ENCODE measurements around the gene ITGBL1. TPM values are rescaled to one million over a fixed set of nuclear protein-coding genes. Genes with fewer than 3 reads are reported as not detected.

The ITGBL1 gene
- total RNA-seq, 4 donors from 2014 or later: 5.0 to 21.5 (median 8.8) TPM

GRCh38 chr13:101454767-101455166 lies 2.3 kb downstream of the ITGBL1 start:
- no peak for TF ChIP-seq CTCF (IDR thresholded peaks at IDR 0.05)
- TF ChIP-seq POLR2A (IDR thresholded peaks at IDR 0.05): no peak
- H3K4me3 ChIP-seq (ENCODE audit: low read depth, poor library complexity, severe bottlenecking): no peak overlapping the region
- intact Hi-C loops (cut with DNase I; ENCODE audit: low total_unique reads): no loop called here
- WGBS, 2 donors: 43 to 50% methylated on average over 2 of the region's 2 CpGs
- no peak for DNase-seq (ENCODE audit: low spot score in 2 of 2)

GRCh38 chr13:101455863-101456262 lies 3.4 kb downstream of the ITGBL1 start:
- intact Hi-C loops (cut with DNase I; ENCODE audit: low total_unique reads): no loop called here
- H3K4me3 ChIP-seq (ENCODE audit: low read depth, poor library complexity, severe bottlenecking): no peak overlapping the region
- 16 to 30% methylated on average over 3 of the region's 3 CpGs for WGBS, 2 donors
- no peak for DNase-seq (ENCODE audit: low spot score in 2 of 2)
- TF ChIP-seq CTCF (IDR thresholded peaks at IDR 0.05) (no peak), POLR2A (IDR thresholded peaks at IDR 0.05) (no peak)

- DNase-seq (ENCODE audit: low spot score in 2 of 2): no peak
- TF ChIP-seq CTCF (IDR thresholded peaks at IDR 0.05) (no peak), POLR2A (IDR thresholded peaks at IDR 0.05) (no peak)
- intact Hi-C loops (cut with DNase I; ENCODE audit: low total_unique reads): no loop called here
- 63 to 83% methylated on average over 2 of the region's 2 CpGs for WGBS, 2 donors
- H3K4me3 ChIP-seq (ENCODE audit: low read depth, poor library complexity, severe bottlenecking): no peak overlapping the region
Observed at GRCh38 chr13:101457176-101457575, 4.7 kb downstream of the ITGBL1 start.

- WGBS, 2 donors: 59 to 62% methylated on average over 3 of the region's 3 CpGs
- H3K4me3 ChIP-seq (ENCODE audit: low read depth, poor library complexity, severe bottlenecking): no peak overlapping the region
- DNase-seq (ENCODE audit: low spot score in 2 of 2): no peak
- no peak for TF ChIP-seq POLR2A (IDR thresholded peaks at IDR 0.05)
- TF ChIP-seq CTCF (IDR thresholded peaks at IDR 0.05): no peak
- intact Hi-C loops (cut with DNase I; ENCODE audit: low total_unique reads): no loop called here
Observed at GRCh38 chr13:101465877-101466276, 13.4 kb downstream of the ITGBL1 start.

- DNase-seq (ENCODE audit: low spot score in 2 of 2): no peak
- no peak overlapping the region for H3K4me3 ChIP-seq (ENCODE audit: low read depth, poor library complexity, severe bottlenecking)
- 73 to 77% methylated on average over 4 of the region's 4 CpGs for WGBS, 2 donors
- intact Hi-C loops (cut with DNase I; ENCODE audit: low total_unique reads): no loop called here
- no peak for TF ChIP-seq CTCF (IDR thresholded peaks at IDR 0.05)
- no peak for TF ChIP-seq POLR2A (IDR thresholded peaks at IDR 0.05)
Observed at GRCh38 chr13:101467415-101467814, 14.9 kb downstream of the ITGBL1 start.

- intact Hi-C loops (cut with DNase I; ENCODE audit: low total_unique reads): no loop called here
- H3K4me3 ChIP-seq (ENCODE audit: low read depth, poor library complexity, severe bottlenecking): no peak overlapping the region
- no peak for TF ChIP-seq POLR2A (IDR thresholded peaks at IDR 0.05)
- no peak for TF ChIP-seq CTCF (IDR thresholded peaks at IDR 0.05)
- no peak for DNase-seq (ENCODE audit: low spot score in 2 of 2)
- WGBS, 2 donors: 50 to 65% methylated on average over 2 of the region's 2 CpGs
Observed at GRCh38 chr13:101473458-101473857, 21.0 kb downstream of the ITGBL1 start.

All from lower leg skin (tissue), 4 donors.